ENCODE results near the gene MYO5A.

Gene MYO5A

DNA sequence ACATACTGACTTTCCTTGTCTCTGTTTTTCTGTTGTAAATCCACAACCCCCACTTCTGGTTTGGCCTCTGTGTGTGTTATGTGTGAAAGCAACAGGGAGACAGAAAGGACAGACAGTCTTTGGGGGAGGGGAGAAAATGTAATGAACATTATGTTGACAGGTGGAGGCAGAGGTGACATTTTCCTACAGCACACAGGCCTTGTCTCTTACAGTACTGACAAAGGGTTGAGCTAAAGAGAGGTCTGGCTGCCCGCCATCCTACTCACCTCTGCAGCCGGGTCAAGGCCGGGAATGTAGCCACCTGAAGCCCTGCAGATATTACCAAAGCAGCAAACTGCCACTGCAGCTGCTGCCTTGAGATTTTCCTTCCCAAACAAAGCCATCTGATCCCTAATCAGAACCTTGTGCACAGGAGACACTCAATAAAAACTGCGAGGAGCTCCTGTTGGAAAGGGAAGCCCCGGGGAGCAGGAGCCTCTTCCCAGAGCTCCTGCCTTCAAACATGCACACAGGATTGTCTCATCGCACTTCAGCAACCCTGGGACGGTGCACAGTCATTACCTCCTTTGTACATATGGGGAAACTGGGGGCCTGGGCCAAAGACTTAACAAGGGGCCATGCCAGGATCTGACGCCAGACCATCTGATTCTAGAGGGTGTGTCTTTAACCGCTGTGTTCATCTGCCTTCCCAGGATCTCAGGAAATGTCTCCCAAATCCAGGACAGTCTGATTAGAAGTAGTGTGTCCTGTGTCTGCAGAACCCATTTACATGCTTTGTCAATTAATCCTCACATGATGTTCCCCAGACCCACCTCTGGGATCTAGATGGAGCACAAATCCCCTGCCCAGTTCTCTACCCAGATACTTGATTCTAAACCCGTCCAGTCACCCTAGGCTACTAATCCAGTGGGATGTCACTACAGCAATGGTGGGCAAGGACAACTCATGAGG lies 247.3 kb downstream of the MYO5A start:
- DNase-seq: no peak

DNA sequence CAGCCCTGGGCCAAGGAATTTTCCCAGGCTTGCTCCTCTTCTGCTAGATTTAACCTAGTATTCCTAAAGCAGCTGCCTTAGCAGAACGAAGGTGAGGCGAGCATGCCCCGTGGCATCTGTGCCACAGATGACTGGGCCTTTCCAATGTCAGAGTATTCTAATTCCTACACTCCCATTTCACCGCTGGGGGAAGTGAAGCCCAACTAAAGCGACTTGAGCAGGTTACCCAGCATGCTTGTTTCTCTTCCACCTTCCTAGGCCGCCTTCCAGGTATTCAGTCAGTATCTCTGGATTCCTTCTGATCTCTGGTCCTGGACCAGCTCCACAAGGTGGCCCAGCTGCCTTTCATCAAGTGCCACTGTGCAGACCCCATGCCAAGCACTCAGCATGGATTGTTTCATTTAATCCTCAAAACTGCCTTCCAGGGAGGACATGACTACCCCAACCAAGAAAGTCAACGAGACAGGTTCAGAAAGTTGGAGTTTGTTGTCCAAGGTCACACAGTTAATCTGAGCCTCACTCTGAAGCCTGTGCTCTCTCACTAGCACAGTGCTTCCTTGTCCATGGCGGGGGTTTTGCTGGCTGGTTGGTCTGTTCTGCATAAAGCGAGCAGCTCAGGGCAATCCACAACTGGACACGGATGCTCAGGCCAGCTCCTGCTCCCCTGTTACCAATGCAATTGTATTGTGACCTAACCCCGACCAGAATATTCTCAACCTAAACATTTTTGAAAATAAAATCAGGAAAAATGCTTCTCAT lies 248.2 kb downstream of the MYO5A start:
- no peak for DNase-seq

- no peak for DNase-seq
These were observed 249.9 kb downstream of the MYO5A start for GRCh38 chr15:52278636-52279367.

- no peak for DNase-seq
These were observed 250.5 kb downstream of the MYO5A start for GRCh38 chr15:52278135-52278534.

DNA sequence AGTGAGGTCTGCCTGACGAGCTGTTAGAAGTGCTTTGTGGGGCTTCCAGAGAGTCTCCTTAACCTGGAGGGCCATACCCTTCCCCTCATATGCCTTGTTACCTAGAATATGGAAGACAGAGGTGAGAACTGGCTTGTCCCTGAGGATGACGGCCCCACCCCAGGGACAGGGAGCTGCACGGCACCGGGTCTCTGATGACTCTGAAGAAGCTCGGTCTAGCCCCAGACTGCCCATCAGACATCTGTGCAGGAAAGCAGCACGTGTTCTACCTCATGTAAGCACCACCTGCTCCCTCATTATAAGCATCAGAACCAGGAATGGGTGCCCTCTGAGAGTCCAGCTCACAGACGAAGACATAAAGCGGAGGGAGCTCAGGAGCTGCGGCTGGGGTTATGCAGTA lies 251.1 kb downstream of the MYO5A start:
- no peak for DNase-seq

DNA sequence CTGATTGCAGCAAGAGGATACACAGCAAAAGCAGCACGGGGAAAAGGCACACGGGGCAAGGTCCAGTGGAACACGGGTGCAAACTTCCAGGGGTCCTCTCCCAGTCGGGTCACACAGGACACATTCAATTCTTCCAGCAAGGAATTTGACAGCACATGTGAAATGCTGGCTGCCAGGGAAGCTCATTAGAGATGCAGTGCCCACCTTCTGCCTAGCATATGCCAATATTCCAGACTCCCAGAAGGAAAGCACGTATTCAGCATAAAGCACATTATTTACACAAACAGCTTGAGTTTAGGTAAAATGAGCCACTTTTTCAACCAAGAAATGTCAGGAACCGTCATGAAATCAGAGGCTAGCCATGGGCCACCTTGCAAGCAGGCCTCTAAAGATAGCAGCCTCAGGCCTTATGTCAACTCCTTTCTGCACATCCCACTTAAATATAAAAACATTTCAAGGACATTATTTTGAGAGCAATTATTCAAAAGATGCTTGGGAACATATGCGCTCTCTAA lies 252.4 kb downstream of the MYO5A start:
- DNase-seq: no peak

DNA sequence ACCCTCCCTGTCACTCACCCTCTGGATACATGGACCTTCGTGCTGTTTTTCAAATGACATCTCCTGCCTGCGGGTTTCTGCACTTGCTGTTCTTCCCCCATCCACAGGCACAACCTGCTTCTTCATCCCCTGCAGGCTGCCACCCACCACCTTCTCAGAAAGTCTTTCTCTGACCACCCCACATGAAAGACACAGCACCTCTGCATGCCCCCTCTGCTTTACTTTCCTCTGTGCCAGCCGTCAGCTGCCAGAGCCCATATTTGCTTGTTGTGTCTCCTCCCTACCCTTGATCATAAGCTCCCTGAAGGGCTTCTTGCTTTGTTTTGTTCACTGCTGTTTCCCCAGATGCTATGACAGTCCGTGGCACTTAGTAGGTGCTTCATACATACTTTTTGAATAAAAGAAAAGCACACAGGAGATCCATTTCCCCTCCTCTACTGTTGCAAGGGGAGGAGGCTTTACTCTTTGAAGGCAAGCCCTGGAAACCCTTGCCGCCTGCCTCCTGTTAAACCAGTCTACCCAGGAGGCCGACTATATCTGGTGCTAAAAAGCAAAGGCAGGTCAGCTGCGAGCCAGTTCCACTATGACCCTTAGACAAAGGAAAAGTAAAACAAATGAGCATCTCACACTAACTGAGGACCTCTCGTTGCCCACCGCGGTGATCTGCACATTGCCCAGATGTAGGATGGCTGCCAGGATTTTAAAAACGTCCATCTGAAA lies 265.0 kb downstream of the MYO5A start:
- DNase-seq: no peak

- no peak for DNase-seq
These were observed 266.3 kb downstream of the MYO5A start for GRCh38 chr15:52262364-52262763.

DNA sequence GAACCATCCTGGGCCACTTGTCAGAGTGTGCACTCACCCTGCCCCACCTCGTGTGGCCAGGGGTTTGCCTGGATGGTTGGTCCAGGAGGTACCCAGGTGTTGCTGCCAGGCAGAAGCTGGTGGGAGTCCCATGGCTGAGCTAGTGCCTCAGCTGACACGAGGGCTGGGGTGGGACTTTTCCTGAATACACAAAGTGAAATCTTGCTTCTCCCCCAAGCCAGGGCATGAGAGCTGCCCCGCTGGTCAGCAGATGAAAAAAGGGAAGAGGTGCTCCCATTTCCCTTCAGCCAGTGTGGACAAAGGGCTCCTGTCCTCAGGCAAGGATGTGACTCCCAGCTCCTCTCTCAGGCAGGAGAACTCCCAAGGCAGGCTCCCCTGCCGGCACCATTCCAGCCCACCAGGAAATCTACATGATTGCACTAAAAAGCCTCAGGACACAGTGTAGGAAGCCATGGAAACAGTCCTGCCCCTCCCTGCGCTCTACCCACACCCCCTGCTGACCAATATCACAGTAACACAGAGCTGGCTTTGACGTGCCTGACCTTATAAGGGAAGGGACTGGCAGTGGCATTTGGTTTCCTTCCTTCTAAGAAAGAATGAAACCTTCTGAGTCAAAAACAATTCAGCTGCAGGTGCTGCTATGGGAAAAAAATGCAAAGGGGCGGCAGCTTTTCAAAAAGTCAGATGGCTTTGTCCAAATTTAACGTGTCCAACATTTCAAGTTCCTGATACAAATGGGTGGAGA lies 267.0 kb downstream of the MYO5A start:
- DNase-seq: peak; percentile 62

GRCh38 chr15:52261026-52261425 lies 267.7 kb downstream of the MYO5A start:
- DNase-seq: no peak

- DNase-seq: no peak
These were observed 269.2 kb downstream of the MYO5A start for GRCh38 chr15:52259503-52259902.

GRCh38 chr15:52258461-52258860 lies 270.2 kb downstream of the MYO5A start:
- no peak for DNase-seq

- DNase-seq: no peak
These were observed 271.0 kb downstream of the MYO5A start for GRCh38 chr15:52257734-52258062.
